SIG-M5 treated with dmso at 0.1 percent for 504 hours (cell line): ENCODE data around the gene NAT10.

Experiments used
- DNase-seq: peaks from one replicate; lab custom pipeline; 2025; ENCODE audit not compliant: unreplicated experiment; lab: John Stamatoyannopoulos, UW

Gene NAT10

GRCh38 chr11:34185926-34186841, 80.8 kb downstream of the NAT10 start:
- no peak for DNase-seq

- no peak for DNase-seq
Measured at GRCh38 chr11:34188181-34188580, 82.8 kb downstream of the NAT10 start.

- DNase-seq: no peak
Measured at GRCh38 chr11:34189191-34189590, 83.8 kb downstream of the NAT10 start.

DNA sequence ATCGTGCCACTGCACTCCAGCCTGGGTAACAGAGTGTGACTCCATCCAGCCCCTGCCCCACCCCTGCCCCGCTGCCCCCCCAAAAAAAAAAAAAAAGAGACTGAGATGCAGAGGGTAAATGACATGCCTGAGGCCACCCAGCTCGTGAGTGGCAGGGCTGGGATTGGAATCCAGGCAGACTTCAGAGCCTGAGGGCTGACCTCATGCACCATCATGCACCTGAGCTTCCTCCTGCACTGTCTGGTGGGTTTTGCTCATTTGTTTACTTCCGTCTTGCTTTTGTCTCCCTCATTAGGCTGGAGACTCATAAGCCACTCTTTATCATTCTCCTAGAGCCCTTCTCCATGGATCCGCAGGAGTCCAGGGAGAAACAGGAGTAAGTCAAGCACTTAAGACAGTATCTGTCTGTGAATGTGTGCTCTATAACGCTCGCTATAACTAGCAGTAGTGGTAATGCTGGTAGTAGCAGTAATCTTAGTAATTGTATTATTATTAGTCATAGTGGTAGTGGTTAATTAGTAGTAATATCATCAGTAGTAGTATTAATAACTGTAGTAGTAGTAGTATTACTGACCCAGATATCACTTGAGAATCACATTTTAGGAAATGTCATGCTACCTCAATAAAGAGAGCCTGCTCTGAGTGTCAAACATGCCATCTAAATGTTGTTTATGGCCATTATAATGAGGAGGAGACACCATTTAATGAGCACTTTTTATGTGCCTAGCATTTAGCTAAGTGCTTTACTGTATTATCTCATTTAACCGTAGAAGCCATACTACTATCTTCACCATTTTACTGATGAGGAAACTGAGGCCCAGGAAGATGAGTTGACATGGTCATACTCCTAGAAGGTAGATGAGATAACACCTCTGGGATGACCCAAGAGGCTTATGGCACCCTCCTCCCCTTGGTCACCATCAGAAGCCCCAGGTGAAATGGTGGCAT, 85.0 kb downstream of the NAT10 start:
- no peak for DNase-seq

- DNase-seq: no peak
Measured at GRCh38 chr11:34191578-34191977, 86.1 kb downstream of the NAT10 start.

DNA sequence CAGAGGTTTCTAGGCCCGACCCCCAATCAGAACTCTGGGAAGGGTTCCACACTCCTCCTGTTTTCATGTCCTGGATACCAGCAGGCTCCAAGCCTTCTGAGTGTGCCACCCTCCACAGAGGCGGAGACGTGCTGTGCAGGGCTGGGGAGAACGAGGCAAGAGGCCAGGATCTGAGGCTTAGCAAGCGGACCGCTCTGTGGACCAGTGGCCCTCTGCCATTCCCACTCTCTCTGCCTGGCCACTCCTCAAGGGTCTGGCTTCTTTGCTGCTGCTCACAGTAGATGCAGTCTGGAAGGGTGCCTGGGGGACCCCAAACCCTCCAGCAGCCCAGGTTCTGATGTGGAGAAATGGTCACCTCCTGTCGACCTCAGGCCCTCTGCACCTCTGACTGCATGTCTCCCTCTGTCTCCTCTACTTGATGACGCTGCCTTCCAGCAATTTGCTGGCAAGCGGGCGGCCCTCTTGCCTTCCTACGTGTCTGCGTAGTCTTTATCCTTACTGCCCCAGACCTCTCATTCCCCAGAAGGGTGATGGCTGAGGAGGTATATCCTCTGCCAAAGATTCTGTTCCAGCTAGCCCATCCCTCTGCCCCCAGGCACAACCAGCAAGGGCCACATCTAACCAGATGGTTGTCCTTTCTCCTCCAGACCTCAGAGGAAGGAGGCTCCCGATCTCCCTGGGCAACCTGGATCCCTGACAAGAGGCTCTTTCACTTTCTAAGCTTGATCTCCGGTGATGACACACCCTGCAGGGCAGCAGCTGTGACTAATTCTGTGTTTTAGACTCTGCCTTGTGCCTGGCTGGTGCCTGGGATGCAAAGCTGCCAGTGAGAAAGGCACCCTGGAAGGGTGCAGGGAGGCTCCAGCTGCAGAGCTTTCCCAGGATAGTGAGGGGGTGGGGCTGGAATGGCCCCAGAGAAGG, 87.3 kb downstream of the NAT10 start:
- DNase-seq: no peak

DNA sequence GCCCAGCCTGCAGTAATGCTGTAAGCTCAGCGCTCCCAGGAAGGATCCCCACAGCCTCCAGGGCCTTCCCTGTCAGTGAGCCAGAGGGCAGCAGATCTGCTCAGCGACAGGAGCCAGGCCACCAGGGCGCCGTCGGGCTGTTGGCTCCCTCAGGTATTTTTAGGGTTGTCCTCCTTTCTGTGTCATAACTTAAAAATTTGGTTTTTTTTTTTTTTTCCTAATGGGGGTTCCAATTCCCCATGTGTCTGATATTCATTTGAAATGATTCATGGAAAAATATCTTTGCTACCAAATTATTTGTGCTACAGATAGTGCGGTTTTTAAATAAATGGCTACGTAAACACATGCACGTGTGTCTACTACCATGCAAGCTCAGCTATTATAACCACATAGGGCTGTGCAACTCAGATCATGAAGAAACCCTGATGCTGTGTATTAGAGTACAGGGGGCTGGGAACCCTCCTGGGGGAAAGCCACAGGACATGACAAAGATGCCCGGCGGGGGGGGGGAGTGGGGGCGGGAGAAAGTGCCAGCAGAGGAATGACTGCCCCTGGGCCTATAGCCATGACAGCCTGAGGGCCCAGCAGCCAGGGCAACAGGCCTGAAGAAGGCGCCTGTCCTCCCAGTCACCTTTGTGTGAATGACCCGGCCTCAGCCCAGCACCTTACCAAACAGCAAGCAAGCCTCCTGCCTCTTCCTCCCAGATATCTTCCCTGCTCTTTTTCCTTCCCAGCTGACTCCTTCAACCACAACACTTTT, 89.3 kb downstream of the NAT10 start:
- DNase-seq: no peak
